SU-DHL-6 (cell line): ENCODE data around the gene HIVEP3.

Experiments
- H2AFZ ChIP-seq: fragments of 200-600 bp; sonication (generic); 2 replicates; pipeline ENCODE4 v1.6.1; 2014; ENCODE audit warnings: low read depth, mild to moderate bottlenecking, moderate library complexity, mixed read lengths, antibody characterized with exemption, low read length; ENCODE audit not compliant: severe bottlenecking
- H3F3A ChIP-seq: fragments of 200-600 bp; shearing (Covaris generic); 2 replicates; pipeline ENCODE4 v1.6.0; 2016; ENCODE audit warnings: antibody characterized with exemption, mild to moderate bottlenecking; ENCODE audit not compliant: insufficient read depth
- H3K27ac ChIP-seq: fragments of 200-600 bp; sonication (generic); 2 replicates; pipeline ENCODE4 v1.5.1; 2016; ENCODE audit warnings: low read depth, mild to moderate bottlenecking, low read length, moderate library complexity, mixed read lengths
- H3K27me3 ChIP-seq: fragments of 200-600 bp; sonication (generic), shearing (Covaris generic); 2 replicates; pipeline ENCODE4 v1.6.0; 2014; ENCODE audit warnings: mild to moderate bottlenecking, low read length
- H3K36me3 ChIP-seq: fragments of 200-600 bp; sonication (generic); 2 replicates; pipeline ENCODE4 v1.6.1; 2014; ENCODE audit warnings: mild to moderate bottlenecking, low read length, mixed read lengths
- H3K4me2 ChIP-seq: fragments of 300-600, 200-600 bp; shearing (Covaris generic), sonication (generic); 2 replicates; pipeline ENCODE4 v1.6.0; 2014; ENCODE audit warnings: low read length, low read depth, mild to moderate bottlenecking; ENCODE audit not compliant: poor library complexity, severe bottlenecking
- H3K4me3 ChIP-seq: fragments of 200-600 bp; sonication (generic); 2 replicates; pipeline ENCODE4 v1.5.1; 2014; ENCODE audit warnings: antibody characterized with exemption, low read length, mild to moderate bottlenecking, mixed read lengths; ENCODE audit not compliant: insufficient read depth, poor library complexity, severe bottlenecking
- H3K79me2 ChIP-seq: fragments of 200-600 bp; sonication (generic); 2 replicates; pipeline ENCODE4 v1.6.1; 2014; ENCODE audit warnings: mild to moderate bottlenecking, low read length, moderate library complexity; ENCODE audit not compliant: insufficient read depth
- H3K9ac ChIP-seq: fragments of 200-600 bp; sonication (generic); 2 replicates; pipeline ENCODE4 v1.7.0; 2014; ENCODE audit warnings: mild to moderate bottlenecking, low read length
- H3K9me2 ChIP-seq: fragments of 200-600 bp; sonication (generic); replicated peaks from 2 replicates; pipeline ENCODE4 v1.6.1; 2014; ENCODE audit warnings: low read length; ENCODE audit not compliant: insufficient read depth
- H3K9me3 ChIP-seq: fragments of 200-600 bp; sonication (generic); 2 replicates; pipeline ENCODE4 v1.6.1; 2014; ENCODE audit warnings: low read length, mixed read lengths; ENCODE audit not compliant: insufficient read depth
- H4K20me1 ChIP-seq: fragments of 200-600 bp; sonication (generic); 2 replicates; pipeline ENCODE4 v1.6.1; 2014; ENCODE audit warnings: low read depth, mild to moderate bottlenecking, antibody characterized with exemption, low read length, moderate library complexity, mixed read lengths
- CTCF ChIP-seq: fragments of 200-600 bp; sonication (generic); IDR thresholded peaks from one replicate; pipeline ENCODE4 v1.5.1; 2017; ENCODE audit warnings: antibody characterized with exemption, mild to moderate bottlenecking, low read length, moderate library complexity; ENCODE audit not compliant: insufficient read depth, poor library complexity, severe bottlenecking
- EZH2phosphoT487 ChIP-seq: fragments of 200-600 bp; sonication (generic), shearing (Covaris generic); conservative IDR thresholded peaks from 2 replicates; pipeline ENCODE4 v1.6.1; 2018; ENCODE audit warnings: mild to moderate bottlenecking, antibody characterized with exemption, low read length, moderate library complexity, mixed read lengths

HIVEP3 gene

GRCh38 chr1:41659903-41660302, 258.8 kb downstream of the HIVEP3 start:
- H3K9ac ChIP-seq, result no peak overlapping the region
- no peaks in the 10 kb centered on the region for H4K20me1 ChIP-seq
- no peak overlapping the region for H3K4me2 ChIP-seq
- no peaks in the 10 kb centered on the region for H3K9me3 ChIP-seq
- H3K27me3 ChIP-seq, result no peaks in the 10 kb centered on the region
- H3K79me2 ChIP-seq, result peaks cover 11% of the 10 kb centered on the region; the same call in 1 of the 2 replicates
- no peak overlapping the region for H3K27ac ChIP-seq
- no peak overlapping the region for H3K4me3 ChIP-seq
- H3K9me2 ChIP-seq, result no peaks in the 10 kb centered on the region
- H2AFZ ChIP-seq, result no peak overlapping the region
- 0 out of 2 replicates have a peak, but pooled peaks cover 2% of the 10 kb centered on the region for H3F3A ChIP-seq
- TF ChIP-seq EZH2phosphoT487, result no peak
- TF ChIP-seq CTCF, result no peak
- H3K36me3 ChIP-seq, result no peaks in the 10 kb centered on the region

GRCh38 chr1:41659159-41659495, 259.6 kb downstream of the HIVEP3 start:
- Histone ChIP-seq H3K79me2 (peaks cover 11% of the 10 kb centered on the region; the same call in 1 of the 2 replicates), H3F3A (0 out of 2 replicates have a peak, but pooled peaks cover 2% of the 10 kb centered on the region), H3K4me3 (no peak overlapping the region), H3K36me3 (no peaks in the 10 kb centered on the region), H3K9ac (no peak overlapping the region), H3K4me2 (no peak overlapping the region), H4K20me1 (no peaks in the 10 kb centered on the region), H3K27ac (no peak overlapping the region), H3K9me2 (no peaks in the 10 kb centered on the region), H3K9me3 (no peaks in the 10 kb centered on the region), H2AFZ (no peak overlapping the region), H3K27me3 (no peaks in the 10 kb centered on the region)
- no peak for TF ChIP-seq CTCF
- TF ChIP-seq EZH2phosphoT487, result no peak

GRCh38 chr1:41658431-41659158, 260.1 kb downstream of the HIVEP3 start:
- no peak for TF ChIP-seq CTCF
- TF ChIP-seq EZH2phosphoT487, result no peak
- peaks cover 11% of the 10 kb centered on the region; the same call in 1 of the 2 replicates for H3K79me2 ChIP-seq
- H3F3A ChIP-seq, result 0 out of 2 replicates have a peak, but pooled peaks cover 2% of the 10 kb centered on the region
- H3K4me3 ChIP-seq, result no peak overlapping the region
- no peaks in the 10 kb centered on the region for H3K36me3 ChIP-seq
- no peak overlapping the region for H3K4me2 ChIP-seq
- no peak overlapping the region for H2AFZ ChIP-seq
- no peaks in the 10 kb centered on the region for H4K20me1 ChIP-seq
- no peak overlapping the region for H3K9ac ChIP-seq
- no peaks in the 10 kb centered on the region for H3K27me3 ChIP-seq
- no peak overlapping the region for H3K27ac ChIP-seq
- H3K9me3 ChIP-seq, result no peaks in the 10 kb centered on the region
- H3K9me2 ChIP-seq, result no peaks in the 10 kb centered on the region
